Brain microvascular endothelial cell (primary cell): ENCODE data around the gene SERGEF.

Experiments
- DNase-seq: peaks from one replicate; pipeline ENCODE4 v3.0.0-alpha.2; 2020
- H3K27ac ChIP-seq: fragments of 250-450 bp; sonication (Bioruptor Pico); 2 replicates; pipeline ENCODE4 v1.5.1; 2020; ENCODE audit warnings: mild to moderate bottlenecking, moderate library complexity
- H3K27me3 ChIP-seq: fragments of 250-450 bp; sonication (Bioruptor Pico); replicated peaks from 2 replicates; pipeline ENCODE4 v1.5.1; 2020; ENCODE audit warnings: mild to moderate bottlenecking
- H3K36me3 ChIP-seq: fragments of 250-450 bp; sonication (Bioruptor Pico); replicated peaks from 2 replicates; pipeline ENCODE4 v1.5.1; 2020; ENCODE audit warnings: mild to moderate bottlenecking
- H3K4me3 ChIP-seq: 2 replicates; pipeline ENCODE4 v1.5.1; 2011; ENCODE audit warnings: low read depth, mild to moderate bottlenecking, control low read depth, low read length, moderate library complexity
- CTCF ChIP-seq: IDR thresholded peaks from 2 replicates; pipeline ENCODE4 v1.5.1; 2011; ENCODE audit warnings: low read depth, mild to moderate bottlenecking, moderate library complexity, low read length, control low read depth, inconsistent platforms; ENCODE audit errors: missing control alignments
- in situ Hi-C: cut with HindIII; loops from 2 replicates; pipeline ENCODE4 v1.10.0; 2017; ENCODE audit warnings: low sequenced_read_pairs, low pct_ligation_motif_present

The SERGEF gene

DNA sequence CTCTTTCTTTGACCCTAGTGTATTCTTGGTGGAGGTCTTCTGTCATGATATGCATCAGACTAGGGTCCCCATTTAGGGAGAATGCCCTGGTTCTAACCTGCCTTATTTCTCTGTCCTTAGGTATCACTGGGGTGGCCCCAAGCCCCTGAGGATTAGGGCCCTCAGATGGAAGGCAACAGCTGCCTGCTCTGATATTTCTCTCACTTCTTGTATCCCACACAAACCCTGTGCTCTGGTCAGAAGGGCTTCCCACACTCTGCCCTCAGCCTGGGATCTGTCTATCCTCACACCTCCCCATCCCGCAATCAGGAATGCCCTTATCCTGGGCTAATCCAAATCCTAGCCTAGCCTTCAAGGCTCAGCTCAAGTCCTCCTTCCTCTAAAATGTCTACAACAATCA, 202.8 kb downstream of the SERGEF start:
- H3K27me3 ChIP-seq: no peaks in the 10 kb centered on the region
- no peak for TF ChIP-seq CTCF
- no peak overlapping the region for H3K4me3 ChIP-seq
- no peaks in the 10 kb centered on the region for H3K36me3 ChIP-seq
- no peak overlapping the region for H3K27ac ChIP-seq
- in situ Hi-C loops: no loop called here
- no peak for DNase-seq

- in situ Hi-C loops: no loop called here
- no peak for DNase-seq
- Histone ChIP-seq H3K4me3 (no peak overlapping the region), H3K36me3 (no peaks in the 10 kb centered on the region), H3K27ac (no peak overlapping the region), H3K27me3 (no peaks in the 10 kb centered on the region)
- no peak for TF ChIP-seq CTCF
These were observed 205.8 kb downstream of the SERGEF start for GRCh38 chr11:17807034-17807433.

DNA sequence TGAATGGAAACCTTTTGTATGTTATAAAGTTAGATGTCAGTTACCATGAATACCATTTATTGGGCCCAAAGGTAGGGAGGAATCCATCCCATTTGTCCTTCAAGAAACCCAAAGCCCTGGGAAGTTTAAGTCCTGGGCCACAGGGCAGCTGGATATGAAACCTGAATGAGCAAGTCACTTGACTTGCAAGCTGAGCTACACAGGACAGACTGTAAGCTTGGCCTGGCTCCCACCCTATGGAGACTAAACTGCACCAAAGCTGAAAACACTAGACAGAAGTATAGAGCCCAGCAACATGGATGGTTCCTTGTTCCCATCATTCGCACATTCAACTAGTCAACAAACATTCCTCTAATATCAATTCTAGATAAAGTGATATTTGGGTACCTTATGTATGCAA, 207.0 kb downstream of the SERGEF start:
- in situ Hi-C loops: no loop called here
- no peak for TF ChIP-seq CTCF
- no peaks in the 10 kb centered on the region for H3K36me3 ChIP-seq
- no peak for DNase-seq
- no peaks in the 10 kb centered on the region for H3K27me3 ChIP-seq
- H3K27ac ChIP-seq: no peak overlapping the region
- no peak overlapping the region for H3K4me3 ChIP-seq

DNA sequence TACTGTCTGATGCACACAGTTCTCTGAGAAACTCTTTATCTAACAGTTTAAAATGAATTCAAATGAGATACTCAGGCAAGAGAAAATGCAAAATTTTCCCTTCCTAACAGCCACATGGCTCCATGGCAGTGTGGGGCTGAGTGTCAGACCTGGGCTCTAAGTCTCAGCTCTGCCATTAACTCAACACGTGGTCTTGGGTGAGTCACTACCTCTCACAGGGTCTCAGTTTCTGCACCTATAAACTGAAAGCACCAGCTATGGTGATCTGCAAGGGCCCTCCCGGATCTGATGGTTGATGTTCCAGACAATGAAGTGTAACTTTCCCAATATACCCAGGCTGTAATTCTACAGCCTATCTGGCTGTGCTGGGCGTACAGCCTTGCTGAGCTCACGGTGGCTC, 207.8 kb downstream of the SERGEF start:
- TF ChIP-seq CTCF: no peak
- in situ Hi-C loops: no loop called here
- no peaks in the 10 kb centered on the region for H3K27me3 ChIP-seq
- no peaks in the 10 kb centered on the region for H3K36me3 ChIP-seq
- H3K27ac ChIP-seq: no peak overlapping the region
- no peak overlapping the region for H3K4me3 ChIP-seq
- no peak for DNase-seq

DNA sequence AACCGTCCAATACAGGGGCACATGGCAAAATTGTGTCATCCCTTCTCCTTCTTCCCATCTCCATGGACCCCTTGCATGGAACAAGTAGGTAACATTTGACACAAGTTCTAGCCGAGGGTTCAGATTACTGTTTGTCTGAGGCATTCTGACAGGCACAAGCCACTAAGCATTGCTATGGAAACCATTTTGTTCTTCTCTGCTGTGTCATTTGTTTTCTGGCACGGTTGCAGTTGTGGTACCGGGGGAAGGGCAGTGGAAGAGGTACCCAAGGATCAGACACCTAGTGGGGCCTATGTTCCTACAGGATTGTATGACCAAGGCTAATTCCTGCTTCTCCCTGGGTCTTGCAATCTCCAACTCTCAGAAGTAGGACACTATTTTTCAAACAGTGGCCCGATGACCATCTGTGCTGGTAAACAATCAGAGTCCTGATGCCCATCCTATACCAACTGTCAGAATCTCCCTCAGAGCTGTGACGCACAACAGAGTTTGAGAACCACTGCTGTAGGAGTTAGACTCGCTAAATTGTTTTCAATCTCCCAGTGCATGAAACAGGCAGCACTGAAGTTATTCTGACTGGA, 209.0 kb downstream of the SERGEF start:
- H3K27ac ChIP-seq: no peak overlapping the region
- in situ Hi-C loops: no loop called here

More for the DNA sequence above, 209.0 kb downstream of the SERGEF start:
- no peak overlapping the region for H3K4me3 ChIP-seq
- H3K27me3 ChIP-seq: no peaks in the 10 kb centered on the region
- no peaks in the 10 kb centered on the region for H3K36me3 ChIP-seq
- no peak for TF ChIP-seq CTCF
- DNase-seq: no peak
